H9 (cell line): Measurements from ENCODE around the gene RIPOR1. TPM values are rescaled to one million over a fixed set of nuclear protein-coding genes. Genes with fewer than 3 reads are reported as not detected.
A peak's percentile ranks its signal among the peaks of the same experiment; 100 is the strongest.

Experiments
- DNase-seq: peaks from one replicate; pipeline ENCODE4 v3.0.0-alpha.2; 2017
- H2AFZ ChIP-seq: one replicate; pipeline ENCODE4 v1.6.1; 2013; ENCODE audit warnings: mild to moderate bottlenecking, low read length, control low read depth, moderate library complexity
- H2AK5ac ChIP-seq: 2 replicates; pipeline ENCODE4 v1.6.1; 2013; ENCODE audit warnings: low read length, control low read depth, mixed read lengths; ENCODE audit not compliant: insufficient read length
- H2BK120ac ChIP-seq: one replicate; pipeline ENCODE4 v1.6.1; 2013; ENCODE audit warnings: low read depth, mild to moderate bottlenecking, low read length, control low read depth, inconsistent platforms; ENCODE audit not compliant: poor library complexity, severe bottlenecking
- H2BK12ac ChIP-seq: 2 replicates; pipeline ENCODE4 v1.6.1; 2013; ENCODE audit warnings: low read length, control low read depth, mixed read lengths, low read depth; ENCODE audit not compliant: insufficient read length
- H2BK15ac ChIP-seq: 2 replicates; pipeline ENCODE4 v1.6.1; 2013; ENCODE audit warnings: low read depth, low read length, control low read depth
- H2BK20ac ChIP-seq: one replicate; pipeline ENCODE4 v1.6.1; 2013; ENCODE audit warnings: low read depth, mild to moderate bottlenecking, low read length, control low read depth, inconsistent platforms; ENCODE audit not compliant: poor library complexity, severe bottlenecking
- H2BK5ac ChIP-seq: 2 replicates; pipeline ENCODE4 v1.6.1; 2013; ENCODE audit warnings: low read length, control low read depth, mixed read lengths; ENCODE audit not compliant: insufficient read length
- H3K14ac ChIP-seq: 2 replicates; pipeline ENCODE4 v1.6.1; 2013; ENCODE audit warnings: low read length, control low read depth; ENCODE audit not compliant: insufficient read depth
- H3K18ac ChIP-seq: 2 replicates; pipeline ENCODE4 v1.6.1; 2013; ENCODE audit warnings: low read depth, mild to moderate bottlenecking, mixed read lengths, low read length, control low read depth; ENCODE audit not compliant: insufficient read length
- H3K23ac ChIP-seq: 2 replicates; pipeline ENCODE4 v1.6.1; 2013; ENCODE audit warnings: low read length, control low read depth, mixed read lengths, low read depth; ENCODE audit not compliant: insufficient read length
- H3K23me2 ChIP-seq: 2 replicates; pipeline ENCODE4 v1.6.1; 2013; ENCODE audit warnings: low read depth, mild to moderate bottlenecking, mixed read lengths, low read length, control low read depth; ENCODE audit not compliant: insufficient read length, poor library complexity, severe bottlenecking
- H3K27ac ChIP-seq: 2 replicates; pipeline ENCODE4 v1.5.1; 2013; ENCODE audit warnings: low read length, control low read depth, mixed read lengths, low read depth; ENCODE audit not compliant: insufficient read length
- H3K27me3 ChIP-seq: 2 replicates; pipeline ENCODE4 v1.6.1; 2013; ENCODE audit warnings: low read length, control low read depth, inconsistent platforms; ENCODE audit not compliant: insufficient read depth
- H3K4ac ChIP-seq: 2 replicates; pipeline ENCODE4 v1.6.1; 2013; ENCODE audit warnings: low read depth, mild to moderate bottlenecking, control low read depth, inconsistent platforms, low read length, moderate library complexity
- H3K4me1 ChIP-seq: 2 replicates; pipeline ENCODE4 v1.6.1; 2013; ENCODE audit warnings: low read length, control low read depth, inconsistent platforms; ENCODE audit not compliant: insufficient read depth
- H3K4me2 ChIP-seq: 2 replicates; pipeline ENCODE4 v1.6.1; 2013; ENCODE audit warnings: low read length, control low read depth, mixed read lengths; ENCODE audit not compliant: insufficient read length, insufficient read depth
- H3K56ac ChIP-seq: 2 replicates; pipeline ENCODE4 v1.6.1; 2013; ENCODE audit warnings: low read depth, mild to moderate bottlenecking, mixed read lengths, low read length, control low read depth; ENCODE audit not compliant: insufficient read length
- H3K79me1 ChIP-seq: 2 replicates; pipeline ENCODE4 v1.6.1; 2013; ENCODE audit warnings: low read depth, mild to moderate bottlenecking, moderate library complexity, low read length, control low read depth, inconsistent platforms; ENCODE audit not compliant: insufficient read depth, poor library complexity, severe bottlenecking
- H3K79me2 ChIP-seq: 2 replicates; pipeline ENCODE4 v1.6.1; 2013; ENCODE audit warnings: low read length, control low read depth, inconsistent platforms; ENCODE audit not compliant: insufficient read depth
- H3K9ac ChIP-seq: 2 replicates; pipeline ENCODE4 v1.6.1; 2013; ENCODE audit warnings: low read length, control low read depth, mixed read lengths; ENCODE audit not compliant: insufficient read length; ENCODE audit errors: extremely low read depth
- H3K9me3 ChIP-seq: one replicate; pipeline ENCODE4 v1.6.1; 2013; ENCODE audit warnings: low read depth, low read length, inconsistent platforms; ENCODE audit not compliant: control insufficient read depth
- H3T11ph ChIP-seq: one replicate; pipeline ENCODE4 v1.6.1; 2013; ENCODE audit warnings: mild to moderate bottlenecking, low read length, control low read depth, inconsistent platforms
- H4K20me1 ChIP-seq: one replicate; pipeline ENCODE4 v1.6.1; 2013; ENCODE audit not compliant: control insufficient read depth, insufficient read length, insufficient read depth
- H4K5ac ChIP-seq: 2 replicates; pipeline ENCODE4 v1.6.1; 2013; ENCODE audit warnings: low read depth, mild to moderate bottlenecking, mixed read lengths, low read length, control low read depth; ENCODE audit not compliant: insufficient read length
- H4K8ac ChIP-seq: replicated peaks from 2 replicates; pipeline ENCODE4 v1.6.1; 2013; ENCODE audit warnings: low read length, control low read depth, mixed read lengths, low read depth; ENCODE audit not compliant: insufficient read length
- H4K91ac ChIP-seq: 2 replicates; pipeline ENCODE4 v1.6.1; 2013; ENCODE audit warnings: low read depth, mild to moderate bottlenecking, moderate library complexity, mixed read lengths, low read length, control low read depth; ENCODE audit not compliant: insufficient read length
- H3K27ac Mint-ChIP-seq, 3 experiments: 2 replicates in 2 of 3; 3 replicates in 1 of 3; pipeline ENCODE4 v1.8.0; 2020 to 2021; ENCODE audit warnings: mixed read lengths in 3 of 3, mild to moderate bottlenecking in 1 of 3, moderate library complexity in 1 of 3
- H3K27me3 Mint-ChIP-seq: 2 replicates; pipeline ENCODE4 v1.8.0; 2021; ENCODE audit warnings: low read depth, mild to moderate bottlenecking, moderate library complexity, mixed read lengths
- H3K36me3 Mint-ChIP-seq, 3 experiments: 2 replicates in 2 of 3; 3 replicates in 1 of 3; pipeline ENCODE4 v1.8.0; 2020 to 2021; ENCODE audit warnings: low read depth in 3 of 3, mixed read lengths in 3 of 3; ENCODE audit not compliant: insufficient read depth in 1 of 3
- H3K4me1 Mint-ChIP-seq, 2 experiments: 2 replicates each; pipeline ENCODE4 v1.8.0; 2020; ENCODE audit warnings: mixed read lengths in 2 of 2
- H3K4me3 Mint-ChIP-seq, 2 experiments: 2 replicates in 1 of 2; 3 replicates in 1 of 2; pipeline ENCODE4 v1.8.0; 2020 to 2021; ENCODE audit warnings: mild to moderate bottlenecking in 2 of 2, mixed read lengths in 2 of 2, moderate library complexity in 1 of 2
- H3K9me3 Mint-ChIP-seq, 2 experiments: 2 replicates in 1 of 2; 3 replicates in 1 of 2; pipeline ENCODE4 v1.8.0; 2020; ENCODE audit warnings: mild to moderate bottlenecking in 2 of 2, mixed read lengths in 2 of 2, moderate library complexity in 1 of 2
- whole genome bisulfite sequencing: extraction: QIAGEN DNeasy Blood & Tissue Kit; methylation state at CpG from one replicate; pipeline ENCODE4 v1.1.7; 2013; ENCODE audit warnings: missing lambda C conversion rate, low lambda C conversion rate, mixed read lengths; ENCODE audit not compliant: insufficient read length; ENCODE audit errors: extremely low coverage; 5-methylcytosine and 5-hydroxymethylcytosine counted together
- total RNA-seq: library from RNA; stranded (reverse); gene quantifications from 2 replicates; pipeline ENCODE4 v1.2.1, GENCODE V29; 2021
- TF ChIP-seq, protein P1 (sequence below): fragments of 200-600 bp; sonication (generic); conservative IDR thresholded peaks from 3 replicates; pipeline ENCODE4 v1.8.0; 2021; ENCODE audit warnings: antibody characterized with exemption, mild to moderate bottlenecking

Gene RIPOR1
- total RNA-seq, 1 experiment from 2014 or later, result 14.3 TPM

DNA sequence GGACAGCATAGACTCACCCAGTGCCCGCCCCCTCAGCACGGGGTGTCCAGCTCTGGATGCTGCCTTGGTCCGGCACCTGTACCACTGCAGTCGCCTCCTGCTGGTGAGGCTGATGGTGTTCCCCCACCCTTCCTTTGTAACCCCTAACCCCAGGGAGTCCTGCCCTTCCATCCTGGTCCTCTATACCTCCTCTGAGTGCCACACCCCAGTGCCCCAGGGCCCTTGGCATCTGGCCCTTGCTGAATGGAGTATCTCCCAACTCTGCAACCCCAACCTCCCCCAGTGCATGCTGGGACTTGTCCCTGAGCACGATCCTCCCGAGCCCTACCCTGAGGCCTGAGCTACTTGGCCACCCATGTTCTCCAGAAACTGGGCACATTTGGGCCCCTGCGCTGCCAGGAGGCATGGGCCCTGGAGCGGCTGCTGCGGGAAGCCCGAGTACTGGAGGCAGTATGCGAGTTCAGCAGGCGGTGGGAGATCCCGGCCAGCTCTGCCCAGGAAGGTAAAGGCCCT lies 15.8 kb downstream of the RIPOR1 start:
- peaks cover 3% of the 10 kb centered on the region; the same call in 1 of the 2 replicates for H3K27me3 ChIP-seq
- H3K4ac ChIP-seq, result no peak overlapping the region
- H2AK5ac ChIP-seq, result no peak overlapping the region
- H3K18ac ChIP-seq, result no peak overlapping the region
- H2BK5ac ChIP-seq, result no peak overlapping the region
- TF ChIP-seq, protein P1, sequence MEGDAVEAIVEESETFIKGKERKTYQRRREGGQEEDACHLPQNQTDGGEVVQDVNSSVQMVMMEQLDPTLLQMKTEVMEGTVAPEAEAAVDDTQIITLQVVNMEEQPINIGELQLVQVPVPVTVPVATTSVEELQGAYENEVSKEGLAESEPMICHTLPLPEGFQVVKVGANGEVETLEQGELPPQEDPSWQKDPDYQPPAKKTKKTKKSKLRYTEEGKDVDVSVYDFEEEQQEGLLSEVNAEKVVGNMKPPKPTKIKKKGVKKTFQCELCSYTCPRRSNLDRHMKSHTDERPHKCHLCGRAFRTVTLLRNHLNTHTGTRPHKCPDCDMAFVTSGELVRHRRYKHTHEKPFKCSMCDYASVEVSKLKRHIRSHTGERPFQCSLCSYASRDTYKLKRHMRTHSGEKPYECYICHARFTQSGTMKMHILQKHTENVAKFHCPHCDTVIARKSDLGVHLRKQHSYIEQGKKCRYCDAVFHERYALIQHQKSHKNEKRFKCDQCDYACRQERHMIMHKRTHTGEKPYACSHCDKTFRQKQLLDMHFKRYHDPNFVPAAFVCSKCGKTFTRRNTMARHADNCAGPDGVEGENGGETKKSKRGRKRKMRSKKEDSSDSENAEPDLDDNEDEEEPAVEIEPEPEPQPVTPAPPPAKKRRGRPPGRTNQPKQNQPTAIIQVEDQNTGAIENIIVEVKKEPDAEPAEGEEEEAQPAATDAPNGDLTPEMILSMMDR, result peak; percentile 39
- no peak overlapping the region for H3T11ph ChIP-seq
- H2BK120ac ChIP-seq, result no peak overlapping the region
- H3K79me2 ChIP-seq, result no peaks in the 10 kb centered on the region
- no peak overlapping the region for H3K9ac ChIP-seq
- H3K23me2 ChIP-seq, result no peaks in the 10 kb centered on the region
- H3K14ac ChIP-seq, result no peak overlapping the region
- H2BK20ac ChIP-seq, result no peak overlapping the region
- H2BK12ac ChIP-seq, result no peak overlapping the region
- no peaks in the 10 kb centered on the region for H3K79me1 ChIP-seq
- H3K56ac ChIP-seq, result no peak overlapping the region
- H4K91ac ChIP-seq, result no peak overlapping the region
- peaks cover 1% of the 10 kb centered on the region for H4K20me1 ChIP-seq
- Mint-ChIP-seq H3K27me3 (peaks cover 31% of the 10 kb centered on the region), H3K36me3 (peaks cover 2 to 20% (median 13%) of the 10 kb centered on the region in 3 experiments; a peak in 6 of 7 replicates), H3K27ac (no peak overlapping the region), H3K4me3 (no peak overlapping the region), H3K4me1 (peaks cover 7 to 21% of the 10 kb centered on the region in 2 experiments), H3K9me3 (no peaks in the 10 kb centered on the region; a peak in 1 of 5 replicates)
- no peak overlapping the region for H4K5ac ChIP-seq
- no peaks in the 10 kb centered on the region; the same call in 1 of the 2 replicates for H3K4me1 ChIP-seq
- no peak overlapping the region for H4K8ac ChIP-seq
- H2AFZ ChIP-seq, result no peak overlapping the region
- no CpG with 5 or more reads among the region's 13 CpGs for WGBS
- H3K27ac ChIP-seq, result no peak overlapping the region
- H3K4me2 ChIP-seq, result no peak overlapping the region
- DNase-seq, result peak; percentile 36
- H2BK15ac ChIP-seq, result no peak overlapping the region
- H3K9me3 ChIP-seq, result no peaks in the 10 kb centered on the region
- H3K23ac ChIP-seq, result no peak overlapping the region
